ELF-1 (cell line): ENCODE data around the gene MYBPC1.

Experiments used
- DNase-seq: peaks from one replicate; pipeline ENCODE4 v3.0.0-alpha.2; 2016; ENCODE audit warnings: low read depth, low spot score

MYBPC1 gene

GRCh38 chr12:101599771-101600484 lies 5.2 kb downstream of the MYBPC1 start:
- no peak for DNase-seq

GRCh38 chr12:101604132-101604531 lies 9.4 kb downstream of the MYBPC1 start:
- DNase-seq = no peak

GRCh38 chr12:101607894-101608293 lies 13.1 kb downstream of the MYBPC1 start:
- no peak for DNase-seq

- DNase-seq = no peak
These were observed 13.7 kb downstream of the MYBPC1 start for GRCh38 chr12:101608301-101609133.

GRCh38 chr12:101609198-101609597 lies 14.4 kb downstream of the MYBPC1 start:
- no peak for DNase-seq

- no peak for DNase-seq
These were observed 17.6 kb downstream of the MYBPC1 start for GRCh38 chr12:101612160-101612916.

- DNase-seq = no peak
These were observed 21.3 kb downstream of the MYBPC1 start for GRCh38 chr12:101616027-101616494.

GRCh38 chr12:101619026-101619786 lies 24.4 kb downstream of the MYBPC1 start:
- DNase-seq = no peak

- DNase-seq = no peak
These were observed 25.3 kb downstream of the MYBPC1 start for GRCh38 chr12:101619858-101620761.

GRCh38 chr12:101620762-101621133 lies 26.0 kb downstream of the MYBPC1 start:
- DNase-seq = no peak

- DNase-seq = no peak
These were observed 33.9 kb downstream of the MYBPC1 start for GRCh38 chr12:101628676-101629075.

- no peak for DNase-seq
These were observed 40.0 kb downstream of the MYBPC1 start for GRCh38 chr12:101634724-101635123.

- DNase-seq = no peak
These were observed 43.2 kb downstream of the MYBPC1 start for GRCh38 chr12:101637936-101638335.

- peak; percentile 65 for DNase-seq
These were observed 47.6 kb downstream of the MYBPC1 start for GRCh38 chr12:101642115-101643067.

GRCh38 chr12:101647711-101648110 lies 52.9 kb downstream of the MYBPC1 start:
- no peak for DNase-seq

GRCh38 chr12:101648195-101648594 lies 53.4 kb downstream of the MYBPC1 start:
- DNase-seq = no peak

- no peak for DNase-seq
These were observed 55.8 kb downstream of the MYBPC1 start for GRCh38 chr12:101650346-101651117.

GRCh38 chr12:101653030-101653429 lies 58.3 kb downstream of the MYBPC1 start:
- no peak for DNase-seq
